NCI-H748 treated with DMSO at 0.1 percent for 48 hours (cell line): Measurements from ENCODE around the gene TMEM131L.
A peak's percentile ranks its signal among the peaks of the same experiment; 100 is the strongest.
"Not testable (repeated sequence)": the region's sequence is repeated elsewhere in the genome, so short reads cannot be mapped to it uniquely, and the experiment has no call there.

ENCODE experiments used
- DNase-seq: peaks from one replicate; lab custom pipeline; 2025; lab: John Stamatoyannopoulos, UW

Gene TMEM131L

DNA sequence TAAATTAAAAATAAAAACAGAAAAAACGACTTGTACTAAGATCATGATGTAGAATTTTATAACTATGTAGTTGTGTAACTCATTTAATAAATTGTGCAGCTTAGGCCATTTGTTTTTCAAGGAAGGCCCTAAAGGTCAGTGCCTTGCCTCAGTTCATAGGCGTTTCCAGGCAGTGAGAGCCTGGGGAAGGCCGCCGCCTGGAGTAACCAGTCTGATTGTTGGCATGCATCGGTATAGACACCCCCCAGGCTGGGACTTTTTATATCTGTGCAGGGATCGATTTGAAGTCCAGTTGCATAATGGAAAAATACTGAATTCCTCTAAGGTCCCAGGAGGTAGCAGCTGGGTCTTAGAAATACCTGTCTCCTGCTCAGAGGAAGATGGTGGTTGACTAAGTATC is 77.2 kb downstream of the TMEM131L start:
- no peak for DNase-seq

GRCh38 chr4:153545822-153546221 is 79.7 kb downstream of the TMEM131L start:
- DNase-seq: no peak

GRCh38 chr4:153546280-153546679 is 80.1 kb downstream of the TMEM131L start:
- no peak for DNase-seq

DNA sequence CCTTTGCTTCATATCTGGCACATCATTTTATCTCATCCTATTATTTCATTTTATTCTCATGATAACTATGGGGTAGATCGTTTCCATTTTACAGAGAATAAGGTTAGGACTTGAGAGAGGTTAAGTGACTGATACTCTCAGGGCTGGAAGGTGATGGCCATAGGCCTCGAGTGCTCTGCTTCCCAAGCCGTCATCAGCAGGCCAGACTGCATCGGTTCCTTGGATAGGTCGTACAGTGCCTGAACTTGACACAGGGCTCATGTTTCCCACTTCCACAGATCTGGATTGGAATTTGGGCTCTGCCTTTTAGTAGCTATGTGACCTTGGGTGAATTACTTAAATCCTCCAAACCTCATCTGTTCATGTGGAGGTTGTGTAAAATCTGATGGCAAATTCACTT is 81.4 kb downstream of the TMEM131L start:
- DNase-seq: no peak

DNA sequence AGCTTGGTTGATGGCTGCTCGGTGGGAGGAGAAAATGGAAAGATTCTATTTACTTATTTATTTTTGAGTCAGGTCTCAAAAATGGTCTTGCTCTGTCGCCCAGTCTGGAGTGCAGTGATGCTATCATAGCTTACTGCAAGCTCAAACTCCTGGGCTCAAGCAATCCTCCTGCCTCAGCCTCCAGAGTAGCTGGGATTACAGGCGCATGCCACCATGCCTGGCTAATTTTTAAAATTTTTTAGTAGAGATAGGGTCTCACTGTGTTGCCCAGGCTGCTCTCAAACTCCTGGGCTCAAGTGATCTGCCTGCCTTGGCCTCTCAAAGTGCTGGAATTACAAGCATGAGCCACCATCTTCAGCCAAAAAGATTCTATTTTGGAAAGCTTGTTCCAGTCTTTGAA is 82.7 kb downstream of the TMEM131L start:
- DNase-seq: not testable (repeated sequence)

- no peak for DNase-seq
Observed at GRCh38 chr4:153549405-153549804, 83.2 kb downstream of the TMEM131L start.

DNA sequence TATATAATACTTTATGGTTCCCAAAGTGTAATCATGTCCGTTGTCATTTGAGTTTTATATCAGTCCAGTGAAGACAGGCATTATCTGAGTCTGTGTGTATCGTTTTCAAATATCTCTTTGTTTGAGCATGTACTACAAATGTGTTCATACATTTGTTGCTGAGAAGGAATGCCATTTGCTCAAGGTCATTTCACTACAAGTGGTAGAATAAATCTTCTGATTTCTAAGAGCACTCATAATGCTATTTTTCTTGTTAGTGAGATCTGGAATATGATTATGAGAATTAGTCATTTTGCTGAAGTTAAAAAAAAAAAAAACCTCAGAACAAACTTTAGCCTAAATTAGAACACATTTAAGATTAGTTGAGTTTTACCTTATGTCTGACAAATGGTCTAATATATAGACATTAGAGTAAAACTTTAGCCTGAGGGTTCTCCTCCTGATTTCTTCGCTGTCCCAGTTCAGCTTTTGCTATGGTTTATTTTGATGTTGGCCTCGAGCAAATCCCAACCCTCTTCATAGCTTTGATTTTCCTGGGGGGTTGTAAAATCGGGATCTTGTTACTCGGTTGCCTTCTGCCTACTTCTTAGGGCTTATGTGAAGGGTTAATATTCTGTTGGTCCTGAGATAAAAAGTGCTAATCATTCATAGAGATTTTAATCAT is 87.1 kb downstream of the TMEM131L start:
- DNase-seq: no peak

DNA sequence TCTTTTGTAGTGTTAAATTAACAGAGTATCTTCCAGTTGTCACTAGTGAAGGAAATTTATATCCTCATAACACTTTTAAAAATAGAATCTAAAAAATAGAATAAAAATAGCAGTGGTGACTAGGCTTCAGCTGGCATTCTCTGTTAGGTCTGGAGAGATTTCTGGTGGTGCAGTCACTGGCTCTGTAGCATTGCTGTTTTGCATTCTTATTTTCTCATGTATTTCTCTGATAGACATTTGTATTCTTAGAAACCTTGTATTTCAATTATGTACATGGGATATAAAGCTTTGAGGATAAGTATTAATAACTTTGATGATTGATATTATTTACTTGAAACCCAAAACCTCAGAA is 87.6 kb downstream of the TMEM131L start:
- no peak for DNase-seq

DNA sequence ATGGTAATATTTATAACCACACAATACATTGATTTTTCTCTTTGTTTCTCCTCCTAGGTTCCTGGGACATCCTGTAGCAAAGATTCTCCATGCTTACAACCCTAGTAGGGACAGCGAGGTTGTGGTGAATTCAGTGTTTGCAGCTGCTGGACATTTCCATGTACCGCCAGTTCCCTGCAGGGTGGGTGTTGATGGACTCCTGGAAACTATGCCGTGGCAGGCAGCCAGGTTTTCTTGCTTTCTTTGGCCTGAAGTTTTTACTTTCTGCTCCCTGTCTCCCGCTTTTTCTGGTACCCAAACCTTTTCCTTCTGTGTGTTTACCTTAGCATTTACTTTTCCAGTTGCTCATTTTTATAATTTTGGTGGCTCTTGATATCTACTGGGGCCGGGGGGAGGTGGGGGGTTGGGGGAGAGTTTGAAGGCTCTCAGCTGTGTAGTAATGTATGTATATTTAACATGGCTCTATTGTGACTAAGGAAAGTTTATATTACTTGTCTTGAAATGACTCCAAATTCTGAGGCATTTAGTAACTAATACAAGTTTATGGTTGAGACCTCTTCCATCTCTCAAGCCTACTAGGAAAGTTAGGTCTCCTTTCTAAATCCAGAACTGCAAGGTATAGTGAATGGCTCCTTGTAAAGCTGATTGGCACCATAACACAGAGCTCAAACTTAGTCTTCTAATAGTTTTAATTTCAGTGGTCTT is 89.7 kb downstream of the TMEM131L start:
- DNase-seq: no peak

- no peak for DNase-seq
Observed at GRCh38 chr4:153556435-153556815, 90.3 kb downstream of the TMEM131L start.

DNA sequence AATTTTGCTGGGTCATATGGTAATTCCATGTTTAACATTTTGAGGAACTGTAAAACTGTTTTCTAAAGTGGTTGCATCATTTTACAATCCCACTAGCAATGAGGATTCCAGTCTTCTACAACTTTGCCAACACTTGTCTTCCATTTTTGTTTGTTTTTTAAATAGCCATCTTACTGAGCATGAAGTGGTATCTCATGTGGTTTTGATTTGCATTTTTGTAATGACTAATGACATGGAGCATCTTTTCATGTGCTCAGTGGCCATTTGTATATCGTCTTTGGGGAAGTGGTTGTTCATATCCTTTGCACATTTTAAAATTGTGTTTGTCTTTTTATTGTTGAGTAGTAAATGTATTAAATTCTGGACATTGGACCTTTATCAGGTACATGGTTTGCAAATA is 94.7 kb downstream of the TMEM131L start:
- DNase-seq: no peak

DNA sequence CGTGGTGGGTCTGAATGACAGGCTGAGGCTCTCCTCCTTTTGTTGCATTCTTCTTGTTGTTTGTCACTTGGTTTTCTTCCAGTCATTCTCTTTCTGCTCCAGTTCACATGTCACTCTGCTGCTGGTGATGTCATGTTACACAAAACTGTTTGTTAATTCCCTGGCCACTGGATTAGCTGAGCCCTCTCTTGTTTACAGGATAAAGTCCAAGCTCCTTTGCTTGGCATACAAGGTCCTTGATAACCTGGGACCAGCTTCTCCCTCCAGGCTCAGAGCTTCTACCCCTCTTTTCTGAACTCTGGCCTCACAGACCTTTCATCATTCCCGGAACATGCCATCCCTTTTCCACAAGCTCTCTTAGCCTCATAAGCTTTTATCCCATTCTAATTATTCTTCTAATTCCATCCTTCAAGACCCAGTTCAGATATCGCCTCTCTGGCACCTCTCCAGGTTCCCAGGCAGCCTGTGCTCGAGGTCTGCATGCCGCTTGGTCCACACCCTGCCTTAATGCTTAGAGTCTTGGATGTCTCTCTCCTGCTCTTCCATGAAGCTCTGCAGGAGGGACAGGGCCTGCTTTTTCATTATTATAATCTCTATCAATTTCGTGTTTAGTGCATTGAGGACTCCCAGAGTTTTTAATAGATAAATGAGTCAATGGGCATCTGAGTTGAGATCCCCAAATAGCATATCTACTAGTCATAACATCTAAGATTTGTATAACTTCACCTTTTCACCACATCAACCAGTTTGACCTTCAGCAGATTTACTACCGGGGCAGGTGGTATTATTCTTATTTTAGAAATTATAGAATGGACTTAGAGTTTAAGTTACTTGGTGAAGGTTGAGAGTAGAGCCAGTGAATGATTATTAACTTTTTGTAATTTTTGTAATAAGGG is 98.7 kb downstream of the TMEM131L start:
- DNase-seq: no peak

DNA sequence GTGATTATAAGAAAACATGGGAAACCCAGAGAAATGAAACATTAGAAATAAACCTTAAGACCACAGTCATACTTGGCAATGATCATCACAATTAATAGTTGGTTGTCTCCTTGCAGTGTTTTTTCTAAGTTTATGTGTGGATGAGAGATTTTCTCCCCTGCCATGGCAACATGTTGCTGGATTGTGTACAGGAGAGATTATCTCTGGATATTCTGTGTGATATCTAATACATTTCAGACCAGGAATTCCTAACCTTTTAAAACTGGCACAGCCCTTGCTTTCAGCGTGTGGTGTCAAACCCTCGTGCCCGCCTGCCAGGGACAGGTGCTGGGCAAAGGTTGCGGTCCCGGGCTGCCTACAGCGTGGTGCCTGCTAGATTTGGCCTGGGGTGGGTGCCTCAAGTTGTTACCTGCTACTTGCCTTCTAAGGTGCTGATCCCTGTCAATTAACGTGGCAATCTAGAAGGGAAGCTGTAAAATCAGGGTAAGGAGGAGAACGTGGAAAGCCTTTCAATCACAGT is 100.5 kb downstream of the TMEM131L start:
- no peak for DNase-seq

GRCh38 chr4:153567660-153568059 is 101.5 kb downstream of the TMEM131L start:
- not testable (repeated sequence) for DNase-seq

DNA sequence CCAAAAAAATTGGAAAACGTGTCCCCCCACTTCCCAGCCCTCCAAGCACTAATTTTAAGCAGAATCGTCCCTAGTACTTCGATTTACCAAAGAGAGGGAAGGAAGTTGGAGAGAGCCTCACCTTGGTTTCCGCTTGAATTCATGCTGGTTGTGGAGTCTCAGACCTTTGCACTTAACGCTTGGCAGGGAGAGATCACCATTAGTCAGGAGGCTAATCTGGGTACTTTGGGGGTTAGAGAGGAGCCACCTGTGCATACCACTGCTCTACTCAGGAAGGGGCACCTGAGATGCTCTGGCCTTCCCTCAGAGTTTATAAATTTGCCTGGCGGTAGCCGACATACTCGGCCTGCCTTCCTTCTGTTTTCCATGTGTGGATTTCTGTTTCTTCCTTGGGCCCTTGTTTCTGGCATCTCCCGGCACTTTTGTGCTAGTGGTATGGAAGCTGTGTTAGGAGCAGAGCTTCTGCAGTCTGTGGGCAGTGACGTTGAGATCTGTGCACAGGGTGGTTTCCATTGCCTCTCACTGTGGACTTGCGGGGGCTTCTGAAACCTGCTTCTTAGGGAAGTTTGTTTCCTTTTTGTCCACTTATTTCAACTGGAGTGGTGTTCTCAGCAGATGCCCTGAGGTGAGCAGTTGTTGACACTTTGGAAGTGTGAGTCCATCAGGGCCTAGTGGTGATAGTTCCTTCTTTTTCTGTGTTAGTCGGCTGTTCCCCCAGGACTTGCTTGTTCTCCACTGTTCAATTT is 104.2 kb downstream of the TMEM131L start:
- no peak for DNase-seq

GRCh38 chr4:153571006-153571545 is 104.9 kb downstream of the TMEM131L start:
- no peak for DNase-seq

DNA sequence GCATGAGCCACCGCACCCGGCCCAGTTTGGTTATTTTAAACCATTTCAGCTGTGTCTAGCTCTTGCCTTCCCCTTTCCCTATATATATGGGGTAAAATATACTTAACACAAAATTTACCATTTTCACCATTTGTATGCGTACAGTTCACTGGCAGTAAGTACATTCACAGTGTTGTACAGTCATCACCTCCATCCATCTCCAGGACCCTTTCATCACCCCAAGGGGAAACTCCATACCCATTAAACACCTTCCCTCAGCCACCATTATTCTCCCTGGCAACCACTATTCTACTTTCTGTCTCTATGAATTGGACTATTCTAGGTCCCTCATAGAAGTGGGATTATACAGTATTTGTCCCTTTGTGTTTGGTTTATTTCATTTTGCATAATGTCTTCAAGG is 106.4 kb downstream of the TMEM131L start:
- DNase-seq: no peak

GRCh38 chr4:153573221-153573620 is 107.1 kb downstream of the TMEM131L start:
- no peak for DNase-seq

DNA sequence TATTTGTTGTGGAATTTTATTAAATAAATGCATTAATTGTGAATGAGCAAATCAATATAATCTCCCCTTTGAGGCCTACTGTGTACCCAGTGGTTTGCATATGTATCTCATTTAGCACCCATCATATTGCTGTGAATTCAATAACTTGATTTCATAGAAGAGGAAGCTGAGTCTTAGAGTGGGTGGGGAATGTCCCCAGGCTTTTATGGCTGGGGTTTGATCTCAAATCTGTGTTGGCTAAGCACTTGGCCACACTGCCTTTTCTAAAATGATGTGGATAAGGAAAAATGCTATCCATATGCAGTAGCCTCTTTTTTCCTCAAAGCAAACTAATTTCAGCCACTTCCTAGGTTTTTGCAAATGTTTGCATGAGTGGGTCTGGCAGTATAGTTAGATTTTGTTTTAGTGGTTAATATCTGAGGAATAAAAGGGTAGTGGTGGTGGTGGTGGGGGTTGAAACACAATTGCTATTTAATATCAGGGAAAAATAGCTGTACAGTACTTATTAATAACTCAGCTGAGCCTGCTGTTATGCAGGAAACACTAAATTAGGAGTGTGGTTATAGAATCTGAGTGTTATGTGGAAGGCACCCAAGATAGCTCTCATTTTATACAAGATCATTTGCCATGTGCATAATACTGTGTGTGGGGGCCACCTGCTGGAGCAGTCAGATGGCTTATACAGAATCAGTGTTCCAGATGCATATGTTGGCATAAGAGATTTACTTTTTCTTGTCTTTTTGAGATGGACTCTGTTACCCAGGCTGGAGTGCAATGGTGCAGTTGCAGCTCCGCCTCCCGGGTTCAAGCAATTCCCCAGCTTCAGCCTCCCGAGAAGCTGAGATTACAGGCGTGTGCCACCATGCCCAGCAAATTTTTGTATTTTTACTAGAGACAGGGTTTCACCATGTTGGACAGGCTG is 108.0 kb downstream of the TMEM131L start:
- peak; percentile 2 for DNase-seq

GRCh38 chr4:153576443-153576774 is 110.2 kb downstream of the TMEM131L start:
- no peak for DNase-seq

DNA sequence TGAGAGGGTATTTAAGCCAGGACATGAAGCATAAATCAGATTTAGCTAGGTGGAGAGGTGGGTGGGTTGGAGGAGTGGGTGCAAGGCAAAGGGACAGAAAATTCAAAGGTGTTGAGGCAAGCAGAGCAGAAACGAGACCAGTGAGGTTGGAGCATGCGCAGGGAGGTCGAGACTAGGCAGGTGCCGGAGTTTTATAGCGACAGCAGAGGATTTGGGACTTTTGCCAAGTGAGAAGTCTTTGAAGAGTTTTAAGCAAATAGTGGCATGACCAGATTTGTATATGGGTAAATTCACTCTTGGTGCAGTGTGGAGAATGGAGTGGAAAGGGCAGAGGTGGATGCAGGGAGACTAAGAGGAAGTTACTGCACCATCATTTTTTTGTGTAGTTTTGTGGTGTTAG is 110.9 kb downstream of the TMEM131L start:
- no peak for DNase-seq
